K562 (cell line): ENCODE measurements around the gene PCBP2. TPM values are rescaled to one million over a fixed set of nuclear protein-coding genes. Genes with fewer than 3 reads are reported as not detected.

Experiments
- CEBPB ChIP-seq: fragments of 450-650 bp; IDR thresholded peaks from 2 replicates; pipeline ENCODE4 v1.6.1; 2016; ENCODE audit warnings: missing genetic modification characterization, missing compliant biosample characterization
- FOXK2 ChIP-seq, 2 experiments: fragments of 450-650 bp; IDR thresholded peaks in 1 of 2; conservative IDR thresholded peaks in 1 of 2; 2 replicates each; pipeline ENCODE4 v1.6.1; 2016; ENCODE audit warnings: low read depth in 2 of 2, mild to moderate bottlenecking in 1 of 2
- LARP7 ChIP-seq: fragments of 450-650 bp; IDR thresholded peaks from 2 replicates; pipeline ENCODE4 v1.6.1; 2016
- MIER1 ChIP-seq: fragments of 450-650 bp; IDR thresholded peaks from 2 replicates; pipeline ENCODE4 v1.6.1; 2016; ENCODE audit warnings: antibody characterized with exemption, mild to moderate bottlenecking, low read depth
- MYC ChIP-seq, 2 experiments: fragments of 250-450 bp in 1 of 2; sonication (Bioruptor Pico) in 1 of 2; IDR thresholded peaks; 2 replicates each; pipeline versions ENCODE4 v1.5.1 to v1.6.1; 2012 to 2021; ENCODE audit warnings: low read depth in 2 of 2, borderline replicate concordance in 1 of 2, improper control_type of control experiment in 1 of 2, low read length in 1 of 2, mild to moderate bottlenecking in 1 of 2, moderate library complexity in 1 of 2
- PHF21A ChIP-seq: fragments of 450-650 bp; IDR thresholded peaks from 2 replicates; pipeline ENCODE4 v1.6.1; 2017; ENCODE audit warnings: low read depth, borderline replicate concordance
- REST ChIP-seq, 2 experiments: fragments of 450-650 bp; formaldehyde crosslinking in 1 of 2; IDR thresholded peaks; 2 replicates each; pipeline versions ENCODE4 v1.4.0 to v1.6.1; 2014 to 2020; ENCODE audit warnings: mild to moderate bottlenecking in 2 of 2, borderline replicate concordance in 1 of 2, low read depth in 1 of 2
- SFPQ ChIP-seq: fragments of 200-400 bp; formaldehyde crosslinking; IDR thresholded peaks from 2 replicates; pipeline ENCODE4 v1.6.1; 2017; ENCODE audit warnings: mild to moderate bottlenecking, low read depth, low read length, moderate library complexity
- TOE1 ChIP-seq, 2 experiments: fragments of 450-650 bp in 1 of 2; sonication (generic) in 1 of 2; formaldehyde crosslinking in 1 of 2; IDR thresholded peaks; 2 replicates each; pipeline versions ENCODE4 v1.7.1 to v1.8.0; 2016 to 2022; ENCODE audit warnings: borderline replicate concordance in 2 of 2, mild to moderate bottlenecking in 2 of 2, antibody characterized with exemption in 1 of 2, inconsistent platforms in 1 of 2, low read depth in 1 of 2, missing genetic modification reagents in 1 of 2, moderate library complexity in 1 of 2
- USF2 ChIP-seq: sonication (generic); formaldehyde crosslinking; IDR thresholded peaks from 2 replicates; pipeline ENCODE4 v1.5.0; 2020; ENCODE audit warnings: missing genetic modification reagents
- polyA plus RNA-seq, 8 experiments: library from polyadenylated mRNA; depleted of rRNA in 4 of 8; stranded (reverse) in 5 of 8; unstranded in 3 of 8; fragments of >200 nt; fragmentation: Nextera tagmentation in 2 of 8; fragmentation: Illumina TruSeq in 1 of 8; extraction: Ambion mirVana in 2 of 8; extraction: Trizol in 1 of 8; gene quantifications; 2 replicates each; pipeline versions ENCODE4 v1.2.1 to v1.2.3, GENCODE V29; 2011 to 2014; ENCODE audit warnings: inconsistent platforms in 1 of 8, missing spikeins in 1 of 8
- total RNA-seq, 7 experiments: library from RNA; depleted of rRNA in 6 of 7; stranded (reverse); fragments of >200 nt in 6 of 7; fragmentation: Illumina TruSeq in 2 of 7; extraction: Trizol in 2 of 7; gene quantifications; 2 replicates each; pipeline versions ENCODE4 v1.2.1 to v1.2.3, GENCODE V29; 2011 to 2021; ENCODE audit warnings: low replicate concordance in 1 of 7

The PCBP2 gene
- total and polyA plus RNA-seq, 9 of the 15 experiments (the other 6 are each of a cell fraction or from before 2014, with no cell fraction given): 137 to 831 (median 328) TPM

GRCh38 chr12:53492830-53493609, 41.1 kb downstream of the PCBP2 start (continued):
- TF ChIP-seq USF2 (CRISPR knock-in tag) (peak; percentile 96), FOXK2 (conservative IDR thresholded peaks at IDR 0.05 in 1 of 2, IDR thresholded peaks at IDR 0.05 in 1 of 2; ENCODE audit: low read depth in 2 of 2) (peak in 1 of 2 experiments; percentile 39; a peak in 1 of 4 replicates), MYC (IDR thresholded peaks at IDR 0.05; ENCODE audit: low read depth, low read length) (peak; percentile 46), MYC (CRISPR knock-in tag; IDR thresholded peaks at IDR 0.05; ENCODE audit: borderline replicate concordance, low read depth) (no peak), REST (IDR thresholded peaks at IDR 0.05; ENCODE audit: borderline replicate concordance) (peak; percentile 70), REST (CRISPR knock-in tag; IDR thresholded peaks at IDR 0.05; ENCODE audit: low read depth) (no peak), CEBPB (tag) (no peak), SFPQ (no peak), LARP7 (peak; percentile 13; the same call in 1 of the 2 replicates), TOE1 (IDR thresholded peaks at IDR 0.05; ENCODE audit: borderline replicate concordance) (peak; percentile 95), TOE1 (CRISPR knock-in tag; IDR thresholded peaks at IDR 0.05; ENCODE audit: borderline replicate concordance, low read depth) (no peak), MIER1 (0 out of 2 replicates have a peak, but pooled peaks have one; percentile 21), PHF21A (no peak)
